Tibial nerve (tissue), 4 donors: ENCODE results near the gene COPS8.

Source experiments
- CTCF ChIP-seq, 5 experiments: fragments of 200-600 bp in 3 of 5; fragments of 450-650 bp in 2 of 5; sonication (generic) in 3 of 5; IDR thresholded peaks; one replicate each; pipeline ENCODE4 v1.5.1; 2016 to 2019; ENCODE audit warnings: antibody characterized with exemption in 5 of 5, mild to moderate bottlenecking in 3 of 5, moderate library complexity in 2 of 5
- EP300 ChIP-seq, 2 donors: sonication (generic); formaldehyde crosslinking; IDR thresholded peaks; one replicate each; pipeline ENCODE4 v1.6.1; 2017; ENCODE audit warnings: antibody characterized with exemption in 2 of 2, mild to moderate bottlenecking in 1 of 2
- POLR2A ChIP-seq, 2 donors: fragments of 450-650 bp; IDR thresholded peaks; one replicate each; pipeline ENCODE4 v1.6.1; 2017; ENCODE audit warnings: antibody characterized with exemption in 2 of 2, mild to moderate bottlenecking in 2 of 2, moderate library complexity in 2 of 2

GRCh38 chr2:237056287-237056875 is 29.3 kb upstream of the COPS8 start:
- TF ChIP-seq POLR2A (IDR thresholded peaks at IDR 0.05) (no peak), CTCF (IDR thresholded peaks at IDR 0.05) (no peak), EP300 (IDR thresholded peaks at IDR 0.05) (no peak)
